H9 (cell line): ENCODE data around the gene MPL. TPM values are rescaled to one million over a fixed set of nuclear protein-coding genes. Genes with fewer than 3 reads are reported as not detected.

ENCODE experiments used
- DNase-seq: peaks from one replicate; pipeline ENCODE4 v3.0.0-alpha.2; 2017
- H2AFZ ChIP-seq: one replicate; pipeline ENCODE4 v1.6.1; 2013; ENCODE audit warnings: mild to moderate bottlenecking, low read length, control low read depth, moderate library complexity
- H2AK5ac ChIP-seq: 2 replicates; pipeline ENCODE4 v1.6.1; 2013; ENCODE audit warnings: low read length, control low read depth, mixed read lengths; ENCODE audit not compliant: insufficient read length
- H2BK120ac ChIP-seq: one replicate; pipeline ENCODE4 v1.6.1; 2013; ENCODE audit warnings: low read depth, mild to moderate bottlenecking, low read length, control low read depth, inconsistent platforms; ENCODE audit not compliant: poor library complexity, severe bottlenecking
- H2BK12ac ChIP-seq: 2 replicates; pipeline ENCODE4 v1.6.1; 2013; ENCODE audit warnings: low read length, control low read depth, mixed read lengths, low read depth; ENCODE audit not compliant: insufficient read length
- H2BK15ac ChIP-seq: 2 replicates; pipeline ENCODE4 v1.6.1; 2013; ENCODE audit warnings: low read depth, low read length, control low read depth
- H2BK20ac ChIP-seq: one replicate; pipeline ENCODE4 v1.6.1; 2013; ENCODE audit warnings: low read depth, mild to moderate bottlenecking, low read length, control low read depth, inconsistent platforms; ENCODE audit not compliant: poor library complexity, severe bottlenecking
- H2BK5ac ChIP-seq: 2 replicates; pipeline ENCODE4 v1.6.1; 2013; ENCODE audit warnings: low read length, control low read depth, mixed read lengths; ENCODE audit not compliant: insufficient read length
- H3K14ac ChIP-seq: 2 replicates; pipeline ENCODE4 v1.6.1; 2013; ENCODE audit warnings: low read length, control low read depth; ENCODE audit not compliant: insufficient read depth
- H3K18ac ChIP-seq: 2 replicates; pipeline ENCODE4 v1.6.1; 2013; ENCODE audit warnings: low read depth, mild to moderate bottlenecking, mixed read lengths, low read length, control low read depth; ENCODE audit not compliant: insufficient read length
- H3K23ac ChIP-seq: 2 replicates; pipeline ENCODE4 v1.6.1; 2013; ENCODE audit warnings: low read length, control low read depth, mixed read lengths, low read depth; ENCODE audit not compliant: insufficient read length
- H3K23me2 ChIP-seq: 2 replicates; pipeline ENCODE4 v1.6.1; 2013; ENCODE audit warnings: low read depth, mild to moderate bottlenecking, mixed read lengths, low read length, control low read depth; ENCODE audit not compliant: insufficient read length, poor library complexity, severe bottlenecking
- H3K27ac ChIP-seq: 2 replicates; pipeline ENCODE4 v1.5.1; 2013; ENCODE audit warnings: low read length, control low read depth, mixed read lengths, low read depth; ENCODE audit not compliant: insufficient read length
- H3K27me3 ChIP-seq: 2 replicates; pipeline ENCODE4 v1.6.1; 2013; ENCODE audit warnings: low read length, control low read depth, inconsistent platforms; ENCODE audit not compliant: insufficient read depth
- H3K4ac ChIP-seq: 2 replicates; pipeline ENCODE4 v1.6.1; 2013; ENCODE audit warnings: low read depth, mild to moderate bottlenecking, control low read depth, inconsistent platforms, low read length, moderate library complexity
- H3K4me1 ChIP-seq: 2 replicates; pipeline ENCODE4 v1.6.1; 2013; ENCODE audit warnings: low read length, control low read depth, inconsistent platforms; ENCODE audit not compliant: insufficient read depth
- H3K4me2 ChIP-seq: 2 replicates; pipeline ENCODE4 v1.6.1; 2013; ENCODE audit warnings: low read length, control low read depth, mixed read lengths; ENCODE audit not compliant: insufficient read length, insufficient read depth
- H3K56ac ChIP-seq: 2 replicates; pipeline ENCODE4 v1.6.1; 2013; ENCODE audit warnings: low read depth, mild to moderate bottlenecking, mixed read lengths, low read length, control low read depth; ENCODE audit not compliant: insufficient read length
- H3K79me1 ChIP-seq: 2 replicates; pipeline ENCODE4 v1.6.1; 2013; ENCODE audit warnings: low read depth, mild to moderate bottlenecking, moderate library complexity, low read length, control low read depth, inconsistent platforms; ENCODE audit not compliant: insufficient read depth, poor library complexity, severe bottlenecking
- H3K79me2 ChIP-seq: 2 replicates; pipeline ENCODE4 v1.6.1; 2013; ENCODE audit warnings: low read length, control low read depth, inconsistent platforms; ENCODE audit not compliant: insufficient read depth
- H3K9ac ChIP-seq: 2 replicates; pipeline ENCODE4 v1.6.1; 2013; ENCODE audit warnings: low read length, control low read depth, mixed read lengths; ENCODE audit not compliant: insufficient read length; ENCODE audit errors: extremely low read depth
- H3K9me3 ChIP-seq: one replicate; pipeline ENCODE4 v1.6.1; 2013; ENCODE audit warnings: low read depth, low read length, inconsistent platforms; ENCODE audit not compliant: control insufficient read depth
- H3T11ph ChIP-seq: one replicate; pipeline ENCODE4 v1.6.1; 2013; ENCODE audit warnings: mild to moderate bottlenecking, low read length, control low read depth, inconsistent platforms
- H4K20me1 ChIP-seq: one replicate; pipeline ENCODE4 v1.6.1; 2013; ENCODE audit not compliant: control insufficient read depth, insufficient read length, insufficient read depth
- H4K5ac ChIP-seq: 2 replicates; pipeline ENCODE4 v1.6.1; 2013; ENCODE audit warnings: low read depth, mild to moderate bottlenecking, mixed read lengths, low read length, control low read depth; ENCODE audit not compliant: insufficient read length
- H4K8ac ChIP-seq: replicated peaks from 2 replicates; pipeline ENCODE4 v1.6.1; 2013; ENCODE audit warnings: low read length, control low read depth, mixed read lengths, low read depth; ENCODE audit not compliant: insufficient read length
- H4K91ac ChIP-seq: 2 replicates; pipeline ENCODE4 v1.6.1; 2013; ENCODE audit warnings: low read depth, mild to moderate bottlenecking, moderate library complexity, mixed read lengths, low read length, control low read depth; ENCODE audit not compliant: insufficient read length
- H3K27ac Mint-ChIP-seq, 3 experiments: 2 replicates in 2 of 3; 3 replicates in 1 of 3; pipeline ENCODE4 v1.8.0; 2020 to 2021; ENCODE audit warnings: mixed read lengths in 3 of 3, mild to moderate bottlenecking in 1 of 3, moderate library complexity in 1 of 3
- H3K27me3 Mint-ChIP-seq: 2 replicates; pipeline ENCODE4 v1.8.0; 2021; ENCODE audit warnings: low read depth, mild to moderate bottlenecking, moderate library complexity, mixed read lengths
- H3K36me3 Mint-ChIP-seq, 3 experiments: 2 replicates in 2 of 3; 3 replicates in 1 of 3; pipeline ENCODE4 v1.8.0; 2020 to 2021; ENCODE audit warnings: low read depth in 3 of 3, mixed read lengths in 3 of 3; ENCODE audit not compliant: insufficient read depth in 1 of 3
- H3K4me1 Mint-ChIP-seq, 2 experiments: 2 replicates each; pipeline ENCODE4 v1.8.0; 2020; ENCODE audit warnings: mixed read lengths in 2 of 2
- H3K4me3 Mint-ChIP-seq, 2 experiments: 2 replicates in 1 of 2; 3 replicates in 1 of 2; pipeline ENCODE4 v1.8.0; 2020 to 2021; ENCODE audit warnings: mild to moderate bottlenecking in 2 of 2, mixed read lengths in 2 of 2, moderate library complexity in 1 of 2
- H3K9me3 Mint-ChIP-seq, 2 experiments: 2 replicates in 1 of 2; 3 replicates in 1 of 2; pipeline ENCODE4 v1.8.0; 2020; ENCODE audit warnings: mild to moderate bottlenecking in 2 of 2, mixed read lengths in 2 of 2, moderate library complexity in 1 of 2
- CTCF ChIP-seq: fragments of 200-600 bp; sonication (generic); conservative IDR thresholded peaks from 3 replicates; pipeline ENCODE4 v1.8.0; 2021; ENCODE audit warnings: antibody characterized with exemption, mild to moderate bottlenecking
- WGBS: extraction: QIAGEN DNeasy Blood & Tissue Kit; methylation state at CpG from one replicate; pipeline ENCODE4 v1.1.7; 2013; ENCODE audit warnings: missing lambda C conversion rate, low lambda C conversion rate, mixed read lengths; ENCODE audit not compliant: insufficient read length; ENCODE audit errors: extremely low coverage; 5-methylcytosine and 5-hydroxymethylcytosine counted together
- total RNA-seq: library from RNA; stranded (reverse); gene quantifications from 2 replicates; pipeline ENCODE4 v1.2.1, GENCODE V29; 2021

MPL gene
- total RNA-seq, 1 experiment from 2014 or later, result not detected

DNA sequence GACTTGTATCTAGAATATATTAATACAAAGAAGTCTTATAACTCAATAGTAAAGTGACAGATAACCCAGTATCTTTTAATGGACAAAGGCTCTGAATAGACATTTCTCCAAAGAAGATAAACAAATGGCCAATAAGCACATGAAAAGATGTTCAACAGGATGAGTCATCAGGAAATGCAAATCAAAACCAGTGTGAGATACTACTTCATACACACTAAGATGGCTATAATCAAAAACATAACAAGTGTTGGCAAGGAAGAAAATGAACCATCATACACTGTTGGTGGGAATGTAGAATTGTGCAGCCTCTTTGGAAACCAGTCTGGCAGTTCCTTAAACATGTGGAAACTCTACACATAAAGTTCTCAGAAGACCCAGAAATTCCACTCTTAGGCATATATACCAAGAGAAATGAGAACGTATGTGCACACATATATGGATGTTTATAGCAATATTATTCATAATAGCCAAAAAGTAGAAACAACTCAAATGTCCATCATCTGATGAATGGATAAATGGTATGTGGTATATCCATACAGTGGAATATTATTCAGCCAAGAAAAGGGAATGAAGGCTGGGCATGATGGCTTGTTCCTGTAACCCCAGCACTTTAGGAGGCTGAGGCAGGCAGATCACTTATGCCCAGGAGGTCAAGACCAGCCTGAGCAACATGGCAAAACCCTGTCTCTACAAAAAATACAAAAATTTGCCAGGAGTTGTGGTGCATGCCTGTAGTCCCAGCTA, 9.9 kb upstream of the MPL start:
- Histone ChIP-seq H3K27ac (no peak overlapping the region), H4K20me1 (no peaks in the 10 kb centered on the region), H3K79me1 (no peaks in the 10 kb centered on the region), H3K4me2 (no peak overlapping the region), H2BK120ac (no peak overlapping the region), H3K27me3 (no peaks in the 10 kb centered on the region), H3T11ph (no peak overlapping the region), H3K14ac (no peak overlapping the region), H3K4ac (no peak overlapping the region), H3K4me1 (no peaks in the 10 kb centered on the region), H2AK5ac (no peak overlapping the region), H3K23ac (no peak overlapping the region), H4K91ac (no peak overlapping the region), H2BK20ac (no peak overlapping the region), H3K56ac (no peak overlapping the region), H2BK12ac (no peak overlapping the region), H3K9me3 (no peaks in the 10 kb centered on the region), H3K9ac (no peak overlapping the region), H2BK5ac (no peak overlapping the region), H3K23me2 (no peaks in the 10 kb centered on the region), H3K79me2 (no peaks in the 10 kb centered on the region), H4K5ac (no peak overlapping the region), H4K8ac (no peak overlapping the region), H3K18ac (no peak overlapping the region), H2BK15ac (no peak overlapping the region), H2AFZ (no peak overlapping the region)
- peaks cover 22 to 30% of the 10 kb centered on the region in 2 experiments for H3K9me3 Mint-ChIP-seq
- H3K4me3 Mint-ChIP-seq, result no peak overlapping the region
- H3K27me3 Mint-ChIP-seq, result no peaks in the 10 kb centered on the region; the same call in 1 of the 2 replicates
- no peak overlapping the region for H3K27ac Mint-ChIP-seq
- no CpG with 5 or more reads among the region's 1 CpG for WGBS
- H3K4me1 Mint-ChIP-seq, result peaks cover 21 to 26% of the 10 kb centered on the region in 2 experiments
- TF ChIP-seq CTCF, result no peak
- no peak for DNase-seq
- peaks cover 0 to 8% (median 5%) of the 10 kb centered on the region in 3 experiments; a peak in 6 of 7 replicates for H3K36me3 Mint-ChIP-seq
